ENCODE measurements around the gene THSD7A.

The THSD7A gene

DNA sequence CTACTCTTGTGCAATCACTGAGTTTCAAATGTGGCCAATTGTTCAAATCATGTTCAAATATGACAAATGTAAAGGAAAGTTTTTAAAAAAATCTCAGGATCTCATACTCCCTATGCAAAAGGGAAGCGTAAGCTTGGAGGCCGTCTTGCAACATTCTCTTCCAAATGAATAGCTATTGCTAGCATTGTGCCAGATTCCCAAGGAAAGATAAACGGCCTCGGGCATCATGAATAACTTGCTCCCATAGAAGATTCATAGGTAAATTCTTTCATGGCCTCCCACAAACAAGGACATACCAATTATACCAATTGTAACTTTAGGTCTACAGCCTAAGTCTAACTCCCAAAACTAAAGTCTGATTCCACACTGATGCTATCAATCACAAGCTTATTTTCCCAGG lies 416.9 kb downstream of the THSD7A start:
- no peak for DNase-seq (ENCODE audit: extremely low read depth, low read depth)
- TF ChIP-seq, protein P1, sequence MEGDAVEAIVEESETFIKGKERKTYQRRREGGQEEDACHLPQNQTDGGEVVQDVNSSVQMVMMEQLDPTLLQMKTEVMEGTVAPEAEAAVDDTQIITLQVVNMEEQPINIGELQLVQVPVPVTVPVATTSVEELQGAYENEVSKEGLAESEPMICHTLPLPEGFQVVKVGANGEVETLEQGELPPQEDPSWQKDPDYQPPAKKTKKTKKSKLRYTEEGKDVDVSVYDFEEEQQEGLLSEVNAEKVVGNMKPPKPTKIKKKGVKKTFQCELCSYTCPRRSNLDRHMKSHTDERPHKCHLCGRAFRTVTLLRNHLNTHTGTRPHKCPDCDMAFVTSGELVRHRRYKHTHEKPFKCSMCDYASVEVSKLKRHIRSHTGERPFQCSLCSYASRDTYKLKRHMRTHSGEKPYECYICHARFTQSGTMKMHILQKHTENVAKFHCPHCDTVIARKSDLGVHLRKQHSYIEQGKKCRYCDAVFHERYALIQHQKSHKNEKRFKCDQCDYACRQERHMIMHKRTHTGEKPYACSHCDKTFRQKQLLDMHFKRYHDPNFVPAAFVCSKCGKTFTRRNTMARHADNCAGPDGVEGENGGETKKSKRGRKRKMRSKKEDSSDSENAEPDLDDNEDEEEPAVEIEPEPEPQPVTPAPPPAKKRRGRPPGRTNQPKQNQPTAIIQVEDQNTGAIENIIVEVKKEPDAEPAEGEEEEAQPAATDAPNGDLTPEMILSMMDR (IDR thresholded peaks at IDR 0.05; ENCODE audit: low read depth, low read length): no peak

DNA sequence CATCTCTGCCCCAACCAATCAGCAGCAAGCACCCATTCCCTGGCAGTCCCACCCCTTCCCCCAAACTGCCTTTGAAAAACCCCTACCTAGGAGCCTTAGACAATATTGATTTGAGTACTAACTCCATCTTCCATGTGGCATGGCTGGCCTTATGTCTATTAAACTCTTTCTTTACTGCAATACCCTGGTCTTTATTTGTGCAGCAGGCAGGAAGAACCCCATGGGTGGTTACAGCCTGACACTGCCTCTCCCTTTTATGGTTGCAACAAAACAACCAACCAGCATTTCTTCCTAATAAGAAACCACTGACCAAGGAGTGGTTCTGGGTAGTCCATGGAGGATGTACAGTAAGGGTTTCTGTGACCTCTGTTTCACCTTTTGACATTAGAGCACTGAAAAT lies 418.1 kb downstream of the THSD7A start:
- DNase-seq (ENCODE audit: extremely low read depth, low read depth): no peak
- TF ChIP-seq, protein P1 (IDR thresholded peaks at IDR 0.05; ENCODE audit: low read depth, low read length): no peak

DNA sequence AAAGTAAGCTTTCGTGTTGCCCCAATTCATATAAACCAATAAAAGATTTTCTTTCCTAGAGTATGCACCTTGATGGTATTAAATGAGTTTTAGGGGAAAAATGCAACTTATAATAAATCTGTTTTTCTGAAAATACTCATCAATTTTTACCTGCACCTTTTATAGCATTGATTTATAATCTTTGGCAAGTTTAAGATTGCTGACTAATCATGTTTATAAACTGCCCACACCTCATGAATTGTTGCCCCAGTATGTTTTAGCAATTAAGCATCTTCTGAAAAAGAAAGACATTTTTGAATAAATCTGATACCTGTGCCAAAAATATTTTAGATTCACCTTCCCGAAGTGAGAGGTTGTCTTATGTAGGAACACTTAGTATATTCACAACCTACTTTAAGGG lies 420.0 kb downstream of the THSD7A start:
- DNase-seq (ENCODE audit: extremely low read depth, low read depth): no peak
- TF ChIP-seq, protein P1 (IDR thresholded peaks at IDR 0.05; ENCODE audit: low read depth, low read length): no peak

DNA sequence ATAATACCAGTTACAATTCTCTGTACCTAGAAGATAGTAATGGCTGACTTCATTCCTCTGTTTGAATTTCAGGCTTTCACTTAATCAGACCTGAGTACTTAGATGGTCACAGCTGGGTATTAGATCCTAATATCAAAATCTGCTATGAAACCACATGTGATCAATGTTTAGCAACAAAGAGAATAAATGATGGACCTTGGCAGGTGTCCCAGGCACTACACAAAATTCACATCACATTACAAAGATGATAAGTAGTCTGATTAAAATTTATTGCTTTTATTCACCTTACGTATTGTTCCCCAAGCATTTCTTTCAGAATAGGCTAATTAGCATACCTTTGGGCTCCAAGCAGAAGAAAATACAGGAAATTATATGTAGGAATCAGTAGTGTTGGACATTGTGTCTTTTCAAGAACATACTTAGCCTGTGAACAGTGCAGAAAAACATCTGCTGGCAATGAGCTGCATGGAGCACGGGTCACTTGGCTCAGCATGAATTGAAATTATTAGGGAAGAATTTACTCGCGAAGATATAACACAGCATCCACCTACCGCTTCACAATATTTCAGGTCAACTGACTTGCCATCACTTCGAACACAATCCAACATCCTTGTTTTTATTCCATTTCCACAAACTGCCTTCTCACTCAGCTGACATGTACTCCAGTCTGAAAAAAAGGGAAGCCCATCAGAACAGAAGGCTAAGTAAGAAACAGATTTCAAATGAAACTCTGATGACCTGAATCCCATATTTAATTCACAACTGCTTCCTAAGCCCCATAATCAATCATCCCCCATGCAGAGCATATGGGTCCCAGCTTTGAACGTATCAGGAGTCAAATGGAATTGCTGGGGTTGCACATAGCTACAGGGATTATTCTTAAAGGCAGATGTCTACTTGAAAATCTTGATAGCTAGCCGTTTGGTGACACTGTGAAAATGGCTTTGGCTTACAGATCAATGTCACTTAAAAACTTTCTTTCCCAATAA lies 421.0 kb downstream of the THSD7A start:
- TF ChIP-seq, protein P1 (IDR thresholded peaks at IDR 0.05; ENCODE audit: low read depth, low read length): no peak
- no peak for DNase-seq (ENCODE audit: extremely low read depth, low read depth)

DNA sequence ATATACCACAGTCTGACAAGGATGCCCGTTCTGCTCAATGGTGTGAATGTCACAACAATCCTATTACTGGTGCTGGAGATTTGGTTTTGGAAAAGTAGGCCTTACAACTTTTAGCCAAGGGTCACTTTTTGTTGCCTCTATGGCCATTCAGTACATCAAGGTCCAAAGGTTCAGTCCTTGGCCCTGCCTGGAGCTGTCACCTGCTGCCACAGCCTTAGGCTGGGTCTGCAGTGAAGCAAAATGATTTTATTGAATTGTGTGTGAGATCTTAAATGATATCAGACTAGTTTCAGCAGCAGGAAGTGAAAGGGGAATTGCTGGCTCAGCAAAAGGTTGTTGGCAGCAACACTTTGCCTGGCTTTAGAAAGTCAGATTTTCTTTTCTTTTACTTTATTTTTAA lies 427.6 kb downstream of the THSD7A start:
- TF ChIP-seq, protein P1 (IDR thresholded peaks at IDR 0.05; ENCODE audit: low read depth, low read length): no peak
- no peak for DNase-seq (ENCODE audit: extremely low read depth, low read depth)

DNA sequence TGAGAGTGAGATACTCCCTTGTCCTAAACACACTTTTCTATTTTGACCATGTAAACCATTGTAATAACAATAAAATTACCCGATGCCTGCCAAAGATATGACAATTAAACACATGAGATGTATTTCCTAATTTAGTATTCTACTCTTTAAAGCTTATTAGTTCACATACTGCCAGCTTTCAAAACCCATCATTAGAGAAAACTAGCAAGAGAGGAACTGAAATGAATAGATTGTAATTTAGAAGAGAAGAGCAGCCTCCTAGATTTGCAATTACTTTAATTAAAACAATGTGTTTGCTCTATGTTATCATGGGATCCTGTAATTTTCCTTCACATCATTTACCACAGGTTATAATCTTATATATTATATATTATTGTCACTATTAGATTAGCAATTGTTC lies 428.2 kb downstream of the THSD7A start:
- DNase-seq (ENCODE audit: extremely low read depth, low read depth): no peak
- TF ChIP-seq, protein P1 (IDR thresholded peaks at IDR 0.05; ENCODE audit: low read depth, low read length): no peak

DNA sequence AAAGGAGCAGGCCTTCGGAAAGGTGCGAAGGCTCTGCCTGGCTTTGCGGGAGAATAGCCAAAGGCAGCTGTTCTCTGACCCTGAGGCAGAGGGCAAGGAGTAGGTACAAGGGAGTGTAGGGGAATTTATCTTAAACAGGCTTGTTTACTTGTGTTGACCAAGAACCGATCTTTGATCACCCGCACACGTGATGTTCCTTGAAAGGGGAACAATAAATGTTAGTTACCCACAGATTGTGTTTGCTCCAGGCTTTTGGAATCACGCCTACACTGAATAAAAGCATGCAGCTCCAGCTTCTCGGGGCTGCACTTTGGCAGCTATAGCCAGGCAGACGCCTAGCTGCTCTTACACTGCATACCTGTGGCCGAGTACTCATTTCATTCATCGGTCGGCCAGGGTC lies 437.6 kb downstream of the THSD7A start:
- no peak for DNase-seq (ENCODE audit: extremely low read depth, low read depth)
- TF ChIP-seq, protein P1 (IDR thresholded peaks at IDR 0.05; ENCODE audit: low read depth, low read length): no peak
